ENCODE data around the gene ZNF622.
"Not testable (repeated sequence)": the region's sequence is repeated elsewhere in the genome, so short reads cannot be mapped to it uniquely, and the experiment has no call there.

The ZNF622 gene

DNA sequence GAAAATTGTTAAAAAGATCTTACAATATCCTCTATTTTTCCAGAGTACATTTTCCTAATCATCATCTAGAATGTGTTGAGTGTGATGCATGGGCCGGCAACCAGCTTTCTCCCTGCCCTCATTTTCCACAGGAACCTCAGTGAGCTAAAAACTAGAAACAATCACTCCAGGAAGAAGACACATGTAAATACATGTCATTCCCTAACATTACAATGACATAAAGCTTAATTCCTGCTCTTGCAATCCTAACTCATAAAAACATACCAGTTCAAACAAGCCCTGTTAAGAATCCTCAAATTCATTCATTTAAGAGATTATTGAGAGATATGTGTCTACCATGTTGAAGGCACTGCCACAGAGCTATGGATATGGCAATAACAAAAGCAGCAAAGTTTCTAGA, 18.5 kb upstream of the ZNF622 start:
- no peak for DNase-seq (ENCODE audit: low read depth, low spot score)
- no peak for TF ChIP-seq CTCF (IDR thresholded peaks at IDR 0.05; ENCODE audit: low read depth, low read length)
- in situ Hi-C loops (cut with HindIII; ENCODE audit: low sequenced_read_pairs), result no loop called here
- H3K4me3 ChIP-seq (ENCODE audit: low read depth, low read length), result no peak overlapping the region

DNA sequence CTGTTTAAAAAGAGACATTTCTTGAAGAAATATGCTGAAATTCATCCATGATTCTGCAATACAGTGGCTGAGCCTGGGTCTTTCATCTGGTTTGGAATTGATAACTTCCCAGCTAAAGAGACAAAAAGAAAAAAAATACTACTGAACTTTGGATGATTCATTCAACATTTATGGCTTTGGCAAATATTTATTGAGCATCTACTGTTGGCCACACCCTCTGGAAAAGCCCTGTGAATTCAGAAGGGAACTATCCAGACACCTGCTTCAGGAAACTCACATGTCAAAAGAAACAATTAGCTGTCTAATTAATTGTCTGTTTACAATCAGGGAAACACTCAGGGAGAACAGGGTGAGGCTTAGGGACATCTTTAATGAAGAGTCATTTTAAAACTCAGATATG, 17.8 kb upstream of the ZNF622 start:
- no peak for DNase-seq (ENCODE audit: low read depth, low spot score)
- no peak for TF ChIP-seq CTCF (IDR thresholded peaks at IDR 0.05; ENCODE audit: low read depth, low read length)

DNA sequence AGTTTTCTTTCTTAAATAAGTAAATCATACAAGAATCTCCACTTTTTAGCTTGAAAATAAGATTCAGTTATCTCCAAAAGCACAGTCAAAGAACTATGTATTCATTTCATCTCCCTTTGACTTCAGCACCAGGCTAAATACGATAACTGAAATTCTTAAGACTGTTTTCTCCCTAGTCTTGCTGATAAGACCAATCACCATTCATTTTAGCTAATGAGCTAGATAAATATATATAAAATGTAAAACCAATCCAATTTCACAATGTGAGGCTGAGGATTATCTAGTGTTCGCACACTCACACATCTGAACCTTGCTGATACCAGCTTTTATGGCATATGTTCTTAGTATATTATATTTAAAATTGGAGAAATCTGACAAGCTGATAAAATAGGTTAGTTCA, 17.3 kb upstream of the ZNF622 start:
- no peak overlapping the region for H3K4me3 ChIP-seq (ENCODE audit: low read depth, low read length)
- no peak for TF ChIP-seq CTCF (IDR thresholded peaks at IDR 0.05; ENCODE audit: low read depth, low read length)
- no peak for DNase-seq (ENCODE audit: low read depth, low spot score)
- in situ Hi-C loops (cut with HindIII; ENCODE audit: low sequenced_read_pairs), result no loop called here

More for the DNA sequence above, 17.8 kb upstream of the ZNF622 start:
- in situ Hi-C loops (cut with HindIII; ENCODE audit: low sequenced_read_pairs), result no loop called here
- no peak overlapping the region for H3K4me3 ChIP-seq (ENCODE audit: low read depth, low read length)

GRCh38 chr5:16480821-16481538, 15.4 kb upstream of the ZNF622 start:
- no peak for TF ChIP-seq CTCF (IDR thresholded peaks at IDR 0.05; ENCODE audit: low read depth, low read length)
- no peak overlapping the region for H3K4me3 ChIP-seq (ENCODE audit: low read depth, low read length)
- DNase-seq (ENCODE audit: low read depth, low spot score), result no peak
- in situ Hi-C loops (cut with HindIII; ENCODE audit: low sequenced_read_pairs), result no loop called here

DNA sequence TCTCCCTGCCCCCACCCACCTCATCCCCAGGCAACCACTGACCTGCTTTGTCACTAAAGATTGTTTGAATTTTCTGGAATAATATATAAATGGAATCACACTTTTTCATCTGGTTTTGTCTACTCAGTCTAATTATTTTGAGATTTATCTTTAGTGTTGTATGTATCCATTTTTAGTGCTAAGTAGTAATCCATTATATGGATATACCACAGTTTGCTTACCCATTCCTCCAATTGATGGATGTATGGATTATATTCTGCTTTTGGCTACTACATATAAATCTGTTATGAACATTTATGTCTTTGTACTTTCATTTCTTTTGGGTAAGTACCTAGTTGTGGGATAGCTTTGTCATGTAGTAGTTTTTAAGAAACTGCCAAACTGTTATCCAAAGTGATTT, 14.5 kb upstream of the ZNF622 start:
- TF ChIP-seq CTCF (IDR thresholded peaks at IDR 0.05; ENCODE audit: low read depth, low read length), result no peak
- in situ Hi-C loops (cut with HindIII; ENCODE audit: low sequenced_read_pairs), result no loop called here
- no peak for DNase-seq (ENCODE audit: low read depth, low spot score)
- no peak overlapping the region for H3K4me3 ChIP-seq (ENCODE audit: low read depth, low read length)

- in situ Hi-C loops (cut with HindIII; ENCODE audit: low sequenced_read_pairs), result no loop called here
These were observed 11.9 kb upstream of the ZNF622 start for GRCh38 chr5:16477541-16477940.

DNA sequence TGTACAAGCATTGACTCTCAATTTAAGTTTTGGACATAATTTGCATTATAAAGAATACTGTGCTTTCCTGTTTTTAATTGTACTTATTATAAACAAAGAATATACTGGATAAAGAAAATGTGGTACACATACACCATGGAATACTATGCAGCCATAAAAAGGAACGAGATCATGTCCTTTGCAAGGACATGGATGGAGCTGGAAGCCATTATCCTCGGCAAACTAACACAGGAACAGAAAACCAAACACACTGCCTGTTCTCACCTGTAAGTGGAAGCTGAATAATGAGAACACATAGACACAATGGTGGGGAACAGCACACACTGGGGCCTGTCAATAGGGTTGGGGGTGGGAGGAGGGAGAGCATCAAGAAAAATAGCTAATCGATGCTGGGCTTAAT, 10.8 kb upstream of the ZNF622 start:
- in situ Hi-C loops (cut with HindIII; ENCODE audit: low sequenced_read_pairs); DNase-seq (ENCODE audit: low read depth, low spot score); H3K4me3 ChIP-seq (ENCODE audit: low read depth, low read length): not testable (repeated sequence)

More at GRCh38 chr5:16477541-16477940, 11.9 kb upstream of the ZNF622 start:
- no peak for TF ChIP-seq CTCF (IDR thresholded peaks at IDR 0.05; ENCODE audit: low read depth, low read length)
- H3K4me3 ChIP-seq (ENCODE audit: low read depth, low read length), result no peak overlapping the region
- no peak for DNase-seq (ENCODE audit: low read depth, low spot score)

All from astrocyte of the spinal cord (primary cell).